ENCODE results near the gene EPB41L3. TPM values are rescaled to one million over a fixed set of nuclear protein-coding genes. Genes with fewer than 3 reads are reported as not detected.

EPB41L3 gene
- total and polyA plus RNA-seq, 2 experiments from 2014 or later = 8.0 to 11.7 TPM

DNA sequence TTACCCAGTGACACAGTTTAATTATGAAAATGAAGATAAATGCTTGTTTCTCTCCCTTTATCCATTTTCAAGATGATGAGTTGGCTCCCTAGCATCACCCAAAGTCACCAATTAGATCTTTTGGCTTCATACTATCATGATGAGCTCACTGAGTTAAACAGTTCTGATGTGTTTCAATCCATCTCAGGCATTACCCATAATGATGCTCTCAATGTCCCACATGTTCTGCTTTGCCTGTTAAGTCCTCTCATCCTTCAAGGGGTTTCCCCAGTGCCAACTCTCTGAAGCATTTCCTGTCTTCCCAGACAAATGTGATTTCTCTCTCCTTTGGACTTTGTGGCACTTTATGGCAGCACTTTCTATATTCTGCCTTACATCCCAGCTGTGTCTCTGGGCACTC lies 92.6 kb downstream of the EPB41L3 start:
- no peaks in the 10 kb centered on the region for H4K20me1 ChIP-seq (replicated peaks; ENCODE audit: insufficient read depth)
- TF ChIP-seq, protein P1, sequence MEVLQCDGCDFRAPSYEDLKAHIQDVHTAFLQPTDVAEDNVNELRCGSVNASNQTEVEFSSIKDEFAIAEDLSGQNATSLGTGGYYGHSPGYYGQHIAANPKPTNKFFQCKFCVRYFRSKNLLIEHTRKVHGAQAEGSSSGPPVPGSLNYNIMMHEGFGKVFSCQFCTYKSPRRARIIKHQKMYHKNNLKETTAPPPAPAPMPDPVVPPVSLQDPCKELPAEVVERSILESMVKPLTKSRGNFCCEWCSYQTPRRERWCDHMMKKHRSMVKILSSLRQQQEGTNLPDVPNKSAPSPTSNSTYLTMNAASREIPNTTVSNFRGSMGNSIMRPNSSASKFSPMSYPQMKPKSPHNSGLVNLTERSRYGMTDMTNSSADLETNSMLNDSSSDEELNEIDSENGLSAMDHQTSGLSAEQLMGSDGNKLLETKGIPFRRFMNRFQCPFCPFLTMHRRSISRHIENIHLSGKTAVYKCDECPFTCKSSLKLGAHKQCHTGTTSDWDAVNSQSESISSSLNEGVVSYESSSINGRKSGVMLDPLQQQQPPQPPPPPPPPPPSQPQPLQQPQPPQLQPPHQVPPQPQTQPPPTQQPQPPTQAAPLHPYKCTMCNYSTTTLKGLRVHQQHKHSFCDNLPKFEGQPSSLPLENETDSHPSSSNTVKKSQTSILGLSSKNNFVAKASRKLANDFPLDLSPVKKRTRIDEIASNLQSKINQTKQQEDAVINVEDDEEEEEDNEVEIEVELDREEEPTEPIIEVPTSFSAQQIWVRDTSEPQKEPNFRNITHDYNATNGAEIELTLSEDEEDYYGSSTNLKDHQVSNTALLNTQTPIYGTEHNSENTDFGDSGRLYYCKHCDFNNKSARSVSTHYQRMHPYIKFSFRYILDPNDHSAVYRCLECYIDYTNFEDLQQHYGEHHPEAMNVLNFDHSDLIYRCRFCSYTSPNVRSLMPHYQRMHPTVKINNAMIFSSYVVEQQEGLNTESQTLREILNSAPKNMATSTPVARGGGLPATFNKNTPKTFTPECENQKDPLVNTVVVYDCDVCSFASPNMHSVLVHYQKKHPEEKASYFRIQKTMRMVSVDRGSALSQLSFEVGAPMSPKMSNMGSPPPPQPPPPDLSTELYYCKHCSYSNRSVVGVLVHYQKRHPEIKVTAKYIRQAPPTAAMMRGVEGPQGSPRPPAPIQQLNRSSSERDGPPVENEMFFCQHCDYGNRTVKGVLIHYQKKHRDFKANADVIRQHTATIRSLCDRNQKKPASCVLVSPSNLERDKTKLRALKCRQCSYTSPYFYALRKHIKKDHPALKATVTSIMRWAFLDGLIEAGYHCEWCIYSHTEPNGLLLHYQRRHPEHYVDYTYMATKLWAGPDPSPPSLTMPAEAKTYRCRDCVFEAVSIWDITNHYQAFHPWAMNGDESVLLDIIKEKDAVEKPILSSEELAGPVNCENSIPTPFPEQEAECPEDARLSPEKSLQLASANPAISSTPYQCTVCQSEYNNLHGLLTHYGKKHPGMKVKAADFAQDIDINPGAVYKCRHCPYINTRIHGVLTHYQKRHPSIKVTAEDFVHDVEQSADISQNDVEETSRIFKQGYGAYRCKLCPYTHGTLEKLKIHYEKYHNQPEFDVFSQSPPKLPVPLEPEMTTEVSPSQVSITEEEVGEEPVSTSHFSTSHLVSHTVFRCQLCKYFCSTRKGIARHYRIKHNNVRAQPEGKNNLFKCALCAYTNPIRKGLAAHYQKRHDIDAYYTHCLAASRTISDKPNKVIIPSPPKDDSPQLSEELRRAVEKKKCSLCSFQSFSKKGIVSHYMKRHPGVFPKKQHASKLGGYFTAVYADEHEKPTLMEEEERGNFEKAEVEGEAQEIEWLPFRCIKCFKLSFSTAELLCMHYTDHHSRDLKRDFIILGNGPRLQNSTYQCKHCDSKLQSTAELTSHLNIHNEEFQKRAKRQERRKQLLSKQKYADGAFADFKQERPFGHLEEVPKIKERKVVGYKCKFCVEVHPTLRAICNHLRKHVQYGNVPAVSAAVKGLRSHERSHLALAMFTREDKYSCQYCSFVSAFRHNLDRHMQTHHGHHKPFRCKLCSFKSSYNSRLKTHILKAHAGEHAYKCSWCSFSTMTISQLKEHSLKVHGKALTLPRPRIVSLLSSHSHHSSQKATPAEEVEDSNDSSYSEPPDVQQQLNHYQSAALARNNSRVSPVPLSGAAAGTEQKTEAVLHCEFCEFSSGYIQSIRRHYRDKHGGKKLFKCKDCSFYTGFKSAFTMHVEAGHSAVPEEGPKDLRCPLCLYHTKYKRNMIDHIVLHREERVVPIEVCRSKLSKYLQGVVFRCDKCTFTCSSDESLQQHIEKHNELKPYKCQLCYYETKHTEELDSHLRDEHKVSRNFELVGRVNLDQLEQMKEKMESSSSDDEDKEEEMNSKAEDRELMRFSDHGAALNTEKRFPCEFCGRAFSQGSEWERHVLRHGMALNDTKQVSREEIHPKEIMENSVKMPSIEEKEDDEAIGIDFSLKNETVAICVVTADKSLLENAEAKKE (CRISPR knock-in tag; IDR thresholded peaks at IDR 0.05) = no peak
- no peak for TF ChIP-seq REST (IDR thresholded peaks at IDR 0.05; ENCODE audit: unreplicated experiment)
- TF ChIP-seq ZNF331 (CRISPR knock-in tag; IDR thresholded peaks at IDR 0.05; ENCODE audit: low read depth) = no peak
- no peak for TF ChIP-seq CREB1 (CRISPR knock-in tag; IDR thresholded peaks at IDR 0.05; ENCODE audit: low read depth)
- TF ChIP-seq POLR2AphosphoS5 (IDR thresholded peaks at IDR 0.05; ENCODE audit: low read depth) = no peak
- TF ChIP-seq NANOG (IDR thresholded peaks at IDR 0.05; ENCODE audit: borderline replicate concordance) = no peak
- TF ChIP-seq CTCF (conservative IDR thresholded peaks at IDR 0.05; ENCODE audit: low read depth in 2 of 2) = no peak
- no peak for TF ChIP-seq ZNF114 (CRISPR knock-in tag; IDR thresholded peaks at IDR 0.05)
- H3F3A ChIP-seq (replicated peaks; ENCODE audit: low read depth) = no peaks in the 10 kb centered on the region
- no peaks in the 10 kb centered on the region for H3K27me3 ChIP-seq (ENCODE audit: insufficient read depth)
- no peak overlapping the region for H3K27ac Mint-ChIP-seq
- DNase-seq (ENCODE audit: low spot score) (no peak), ATAC-seq (no peak)
- H3K36me3 ChIP-seq (ENCODE audit: insufficient read depth) = no peaks in the 10 kb centered on the region
- no peaks in the 10 kb centered on the region for H3K9me2 ChIP-seq (ENCODE audit: insufficient read depth)
- H3K27ac ChIP-seq (ENCODE audit: low read depth) = no peak overlapping the region
- H2AFZ ChIP-seq = no peak overlapping the region
- no peaks in the 10 kb centered on the region for H3K4me1 ChIP-seq (ENCODE audit: insufficient read depth)
- H3K4me3 Mint-ChIP-seq = no peak overlapping the region
- no peaks in the 10 kb centered on the region for H3K9me3 Mint-ChIP-seq
- H3K4me1 Mint-ChIP-seq = peaks cover 19% of the 10 kb centered on the region
- H3K36me3 Mint-ChIP-seq (ENCODE audit: low read depth) = no peaks in the 10 kb centered on the region
- no peaks in the 10 kb centered on the region for H3K27me3 Mint-ChIP-seq (ENCODE audit: insufficient read depth, low read depth, poor library complexity)
- H3K4me3 ChIP-seq = no peak overlapping the region
- no peaks in the 10 kb centered on the region for H3K79me2 ChIP-seq (replicated peaks; ENCODE audit: insufficient read depth)
- no peak overlapping the region for H3K4me2 ChIP-seq
